DMS53 treated with DMSO at 0.1 percent for 48 hours (cell line): ENCODE data around the gene SUGCT.

Source experiments
- DNase-seq: peaks from one replicate; lab custom pipeline; 2025; ENCODE audit not compliant: unreplicated experiment; lab: John Stamatoyannopoulos, UW

SUGCT gene

DNA sequence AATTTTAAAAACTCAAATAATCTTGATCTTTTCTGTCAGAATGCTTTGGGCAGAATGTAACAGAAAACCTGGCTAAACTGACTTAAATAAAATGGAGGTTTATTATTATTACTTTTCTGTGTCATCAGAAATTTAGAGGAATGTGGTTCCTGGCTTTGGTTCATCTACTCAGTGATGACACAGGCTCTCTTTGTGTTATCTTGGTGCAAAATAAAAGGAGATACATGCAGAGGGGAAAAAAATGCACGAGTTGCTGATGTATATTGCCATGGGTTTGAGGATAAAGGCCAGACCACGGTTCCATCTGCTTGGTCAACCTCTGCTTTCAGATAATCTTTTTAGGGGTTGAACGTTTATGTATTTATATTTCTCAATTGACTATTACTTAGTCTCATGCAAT, 181.4 kb downstream of the SUGCT start:
- no peak for DNase-seq

DNA sequence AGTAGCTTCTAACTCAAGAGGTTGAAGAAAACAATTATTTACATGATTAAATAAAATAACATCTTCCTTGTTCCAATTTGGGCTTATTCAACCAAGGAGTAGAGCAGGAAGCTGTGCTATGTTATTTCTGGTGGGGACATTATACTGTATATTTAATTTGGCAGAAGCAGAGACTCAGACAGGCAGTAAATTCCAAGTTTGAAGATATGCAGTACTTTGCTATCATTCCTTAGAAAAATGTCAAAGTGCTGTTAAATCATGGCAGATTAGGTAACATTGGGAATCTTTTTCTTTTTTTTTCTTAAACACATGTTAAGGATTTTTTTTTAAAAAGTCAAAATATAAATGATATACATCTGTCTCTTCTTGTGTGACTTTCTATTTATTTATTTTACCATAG, 190.1 kb downstream of the SUGCT start:
- DNase-seq: no peak

DNA sequence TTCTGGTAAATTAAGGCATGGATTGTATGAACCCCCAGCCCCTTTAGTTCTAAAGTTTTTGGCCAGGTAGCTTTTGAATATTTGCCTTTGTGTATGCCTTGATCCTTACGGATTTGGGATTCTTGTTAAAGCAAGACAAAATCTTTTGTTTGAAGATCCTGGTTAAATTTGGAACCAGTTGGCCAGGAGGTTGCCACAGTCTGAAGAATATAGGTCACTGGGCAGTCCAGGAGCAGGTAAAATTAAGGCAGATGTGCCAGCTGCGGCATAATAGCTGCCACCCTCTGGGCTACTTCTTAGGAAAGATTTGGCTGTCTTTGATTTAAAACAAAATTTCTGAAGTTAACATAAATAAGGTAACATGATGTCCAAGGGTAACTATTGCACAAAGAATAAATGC, 192.3 kb downstream of the SUGCT start:
- no peak for DNase-seq

DNA sequence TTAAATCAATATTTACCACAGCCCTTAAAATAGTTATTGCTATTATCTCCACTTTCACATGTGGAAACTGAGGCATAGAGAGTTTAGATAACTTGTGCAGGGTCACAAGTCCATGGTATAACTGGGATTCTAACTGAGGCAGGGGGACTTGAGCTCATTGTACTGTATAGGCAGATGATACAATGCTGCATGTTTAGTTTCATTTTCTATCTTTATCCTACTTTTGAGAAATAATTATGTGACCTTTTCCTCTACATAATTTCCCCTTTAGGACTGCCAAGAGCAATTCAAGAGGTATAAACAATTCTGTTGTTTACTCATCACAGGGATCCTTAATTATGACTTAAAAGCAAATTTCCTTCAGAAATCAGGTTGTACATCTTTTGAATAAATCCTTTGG, 193.1 kb downstream of the SUGCT start:
- DNase-seq: no peak

DNA sequence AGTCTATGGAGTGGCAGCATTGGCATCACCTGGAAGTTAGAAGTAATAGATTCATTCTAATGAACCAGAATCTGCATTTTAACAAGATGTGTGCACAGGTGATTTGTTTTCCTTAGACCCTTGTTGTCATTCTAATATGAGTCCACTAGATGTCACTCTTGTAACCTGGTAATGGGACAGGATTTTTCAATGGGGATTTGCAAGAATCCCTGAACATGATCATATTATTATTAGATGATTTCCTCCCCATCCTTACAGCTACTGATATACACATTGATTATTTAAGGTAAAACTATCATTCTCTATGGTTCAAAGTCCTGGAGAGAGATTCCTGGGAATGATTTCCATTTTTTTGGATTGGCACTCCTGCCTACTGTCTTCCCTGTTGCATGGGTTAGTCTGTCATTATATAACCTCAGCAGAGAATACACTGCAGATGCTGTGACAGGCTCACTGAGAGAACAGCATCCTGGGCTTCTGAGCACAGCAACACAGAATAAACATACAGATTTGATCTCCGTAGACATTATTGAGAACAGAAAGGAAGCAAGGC, 194.9 kb downstream of the SUGCT start:
- peak; percentile 78 for DNase-seq

DNA sequence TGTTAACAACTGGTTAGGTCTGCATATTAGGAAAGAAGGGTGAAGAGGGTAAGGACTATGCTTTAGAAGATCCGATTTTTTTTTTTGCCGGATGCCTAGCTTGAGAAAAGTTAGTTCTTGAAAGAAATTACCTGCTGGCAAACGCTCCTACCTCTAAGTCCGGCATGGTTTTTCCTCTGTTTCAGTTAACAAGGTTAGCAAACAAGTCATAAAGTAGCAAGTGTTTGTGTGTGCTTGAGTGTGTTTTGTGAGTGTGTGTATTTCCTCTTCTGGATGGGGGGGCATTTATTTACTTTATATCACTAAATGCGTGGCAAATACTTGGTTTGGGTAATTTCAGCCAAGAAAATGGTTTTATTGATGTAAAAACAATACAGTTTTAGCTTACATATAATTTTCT, 195.6 kb downstream of the SUGCT start:
- DNase-seq: peak; percentile 25

DNA sequence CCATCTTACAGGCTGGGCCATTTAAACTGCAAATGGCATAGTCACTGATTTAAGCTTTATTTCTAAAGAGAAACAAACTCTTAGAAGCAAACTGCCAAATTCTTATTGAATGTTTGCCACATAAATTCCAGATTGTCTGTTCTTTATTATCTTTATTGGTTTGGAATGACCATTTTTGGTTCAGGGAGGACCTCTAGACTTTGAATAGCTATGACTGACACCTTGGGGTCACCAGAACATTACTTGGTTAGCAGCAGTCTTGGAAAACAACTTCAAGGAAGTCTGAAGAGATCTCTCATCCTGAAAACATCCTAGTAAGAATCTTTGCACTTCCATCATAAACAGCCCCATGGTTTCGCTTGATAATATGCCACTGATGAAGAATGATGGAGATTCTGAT, 197.1 kb downstream of the SUGCT start:
- DNase-seq: no peak

- no peak for DNase-seq
Observed at GRCh38 chr7:40332516-40332915, 197.7 kb downstream of the SUGCT start.

DNA sequence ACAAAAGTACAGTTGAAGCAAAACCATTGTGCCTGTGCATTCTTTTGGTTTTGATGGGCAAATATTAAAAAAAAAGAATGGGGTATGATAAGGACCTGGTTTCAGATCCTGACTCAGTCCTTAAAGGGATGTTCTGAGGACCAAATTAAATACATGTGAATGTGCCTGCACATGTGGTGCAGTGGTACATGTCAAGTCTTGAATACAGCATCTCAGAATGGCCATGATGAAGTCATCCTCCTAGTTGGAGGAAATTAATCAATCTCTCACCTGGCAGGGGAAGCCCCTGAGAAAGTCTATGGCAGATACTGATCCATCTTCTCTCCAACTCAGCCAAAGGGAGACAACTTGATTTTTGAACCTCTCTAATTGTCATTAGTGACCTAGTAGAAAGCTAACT, 207.0 kb downstream of the SUGCT start:
- no peak for DNase-seq

- no peak for DNase-seq
Observed at GRCh38 chr7:40346554-40346953, 211.7 kb downstream of the SUGCT start.

DNA sequence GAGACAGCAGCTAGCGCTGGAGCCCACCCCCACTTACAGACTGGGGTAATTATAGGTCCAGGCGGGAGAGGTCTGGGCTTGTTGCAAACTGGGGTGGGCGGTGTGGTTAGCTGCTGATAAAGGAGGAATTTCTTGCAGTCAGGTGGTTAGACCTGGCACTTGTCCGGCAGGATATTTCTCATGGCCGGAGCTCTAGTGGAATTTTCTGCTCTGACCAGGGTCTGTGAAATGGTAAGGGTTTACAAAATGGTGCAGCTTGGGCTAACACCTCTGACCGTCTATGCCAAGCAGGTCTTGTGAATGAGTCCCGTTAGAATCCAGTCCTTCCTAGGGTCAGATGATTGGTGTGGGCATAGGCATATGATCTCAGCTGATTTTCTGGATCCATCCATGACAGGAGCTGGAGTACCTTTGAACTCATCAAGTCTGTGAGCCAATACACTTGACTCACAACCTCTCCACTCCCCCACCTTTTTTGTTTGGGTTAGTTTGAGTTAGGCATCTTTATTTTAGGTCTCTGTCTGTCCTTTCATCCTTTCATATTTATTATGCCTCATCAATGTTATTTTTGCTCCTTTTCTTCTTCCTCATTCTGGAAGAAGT, 213.4 kb downstream of the SUGCT start:
- no peak for DNase-seq

GRCh38 chr7:40350100-40350499, 215.3 kb downstream of the SUGCT start:
- DNase-seq: no peak

- DNase-seq: no peak
Observed at GRCh38 chr7:40354711-40355110, 219.9 kb downstream of the SUGCT start.

- DNase-seq: no peak
Observed at GRCh38 chr7:40356312-40356711, 221.5 kb downstream of the SUGCT start.

DNA sequence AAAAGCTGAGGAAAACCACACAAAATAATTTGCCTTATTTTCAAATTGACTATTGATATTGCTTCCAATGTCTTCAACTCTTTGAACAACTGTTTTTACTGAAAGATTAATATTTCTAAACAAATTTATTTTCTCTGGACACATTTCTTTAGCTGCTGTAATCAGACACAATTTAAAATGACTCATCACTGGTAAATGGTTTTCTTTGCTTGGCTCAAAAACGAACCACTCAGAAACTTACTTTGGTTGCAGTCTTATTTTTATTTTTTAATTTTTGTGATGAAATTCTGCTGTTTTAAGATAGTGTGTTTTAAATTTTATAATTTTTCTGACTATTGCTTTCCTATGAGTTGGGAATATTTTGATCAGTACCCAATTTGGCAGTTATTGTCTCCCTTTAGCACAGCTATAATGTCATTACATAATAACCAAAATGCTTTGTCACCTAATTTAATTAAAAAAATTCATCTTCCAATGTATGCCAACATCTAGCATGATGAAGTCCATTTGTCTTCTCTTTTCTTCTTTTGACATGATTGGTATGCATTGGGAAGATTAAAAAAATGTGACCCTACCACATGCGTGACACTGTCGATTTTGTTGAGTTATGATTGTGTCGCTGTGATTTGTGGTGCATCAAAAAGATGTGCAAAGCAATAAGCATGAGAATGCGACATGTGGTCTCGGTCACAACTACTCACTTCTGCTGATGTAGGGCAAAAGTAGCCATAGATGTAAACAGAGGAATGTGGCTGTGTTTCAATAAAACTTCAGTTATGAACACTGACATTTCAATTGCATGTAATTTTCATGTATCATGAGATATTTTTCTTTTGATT, 222.3 kb downstream of the SUGCT start:
- DNase-seq: no peak

DNA sequence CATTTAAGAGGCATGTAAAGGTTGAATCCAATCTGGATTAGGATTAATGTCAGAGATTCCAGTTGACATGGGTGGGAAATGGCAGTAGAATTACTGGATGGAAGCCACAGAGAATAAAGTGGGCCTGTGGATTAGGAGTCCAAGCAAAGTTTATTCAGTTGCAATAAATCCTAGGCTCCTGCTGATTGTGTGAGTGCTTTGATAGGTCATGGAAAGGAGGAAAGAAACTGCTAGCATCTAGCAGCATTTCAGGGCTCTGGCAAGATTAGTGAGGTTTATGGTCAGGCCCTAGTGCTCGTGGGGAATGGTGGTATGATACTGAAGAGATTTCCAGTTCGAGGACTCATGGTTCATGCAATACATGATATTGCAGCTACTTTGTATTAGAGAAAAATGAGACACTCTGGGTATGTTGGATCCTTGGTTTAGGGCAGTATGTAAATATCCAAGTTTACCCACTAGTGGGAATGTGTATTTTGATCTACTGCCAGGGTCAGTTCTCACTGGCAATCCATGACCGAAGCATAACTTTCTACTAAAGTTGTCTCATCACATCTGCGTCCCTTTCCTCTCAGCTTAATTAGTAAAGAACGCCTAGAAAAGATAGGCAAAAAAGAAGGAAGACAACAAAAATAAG, 235.0 kb downstream of the SUGCT start:
- DNase-seq: no peak

- DNase-seq: no peak
Observed at GRCh38 chr7:40371806-40372440, 237.1 kb downstream of the SUGCT start.

GRCh38 chr7:40374575-40374974, 239.8 kb downstream of the SUGCT start:
- no peak for DNase-seq

DNA sequence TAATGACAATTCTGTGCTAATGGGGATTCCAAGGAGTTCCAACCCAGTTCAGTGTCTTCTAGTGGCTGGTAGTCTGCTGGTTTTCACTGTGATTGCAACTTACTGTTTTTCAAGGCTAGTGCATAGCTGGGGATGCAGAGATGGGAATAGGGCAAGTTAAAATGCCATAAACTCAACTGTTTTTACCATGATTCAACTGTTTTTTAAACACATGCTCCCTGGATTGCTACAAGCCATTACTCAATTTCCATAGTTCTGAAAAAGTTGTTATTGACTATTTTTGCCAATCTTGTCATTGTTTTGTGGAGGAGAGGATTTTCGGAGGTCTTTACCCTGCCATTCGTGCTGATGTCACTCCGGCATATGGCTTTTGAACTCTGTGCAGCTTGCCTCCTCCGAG, 245.3 kb downstream of the SUGCT start:
- DNase-seq: no peak

GRCh38 chr7:40382145-40382544, 247.3 kb downstream of the SUGCT start:
- DNase-seq: no peak

- DNase-seq: no peak
Observed at GRCh38 chr7:40393660-40394059, 258.9 kb downstream of the SUGCT start.

GRCh38 chr7:40394400-40394799, 259.6 kb downstream of the SUGCT start:
- no peak for DNase-seq
